ENCODE measurements around the gene HIF1AN.

Gene HIF1AN

GRCh38 chr10:100562008-100562672, 26.4 kb downstream of the HIF1AN start:
- peak; percentile 91 for TF ChIP-seq CTCF (IDR thresholded peaks at IDR 0.05; ENCODE audit: insufficient read depth, low read length, missing control alignments)
- no peak overlapping the region for H3K4me3 ChIP-seq (ENCODE audit: low read depth, low read length)
- CTCF ChIA-PET, result interaction anchor here (1.0 to 14.2 kb wide), 16 partner anchors 11 to 326 kb away, joined by 3 to 235 read pairs (median 6); no protein-coding TSS in a partner anchor
- POLR2A ChIA-PET, result interaction anchor here (2.0 kb wide), 1 partner anchor 316 kb away, joined by 7 read pairs; no protein-coding TSS in a partner anchor
- no peak for DNase-seq (ENCODE audit: low read depth, low spot score)

- ChIA-PET POLR2A (no interaction called here), CTCF (interaction anchor here (14.2 kb wide), 1 partner anchor 312 kb away, joined by 235 read pairs; no protein-coding TSS in a partner anchor)
- no peak for TF ChIP-seq CTCF (IDR thresholded peaks at IDR 0.05; ENCODE audit: insufficient read depth, low read length, missing control alignments)
- no peak for DNase-seq (ENCODE audit: low read depth, low spot score)
- H3K4me3 ChIP-seq (ENCODE audit: low read depth, low read length), result no peak overlapping the region
Observed at GRCh38 chr10:100565206-100565985, 29.7 kb downstream of the HIF1AN start.

GRCh38 chr10:100566561-100566960, 30.8 kb downstream of the HIF1AN start:
- POLR2A ChIA-PET, result no interaction called here
- no peak for TF ChIP-seq CTCF (IDR thresholded peaks at IDR 0.05; ENCODE audit: insufficient read depth, low read length, missing control alignments)
- no peak for DNase-seq (ENCODE audit: low read depth, low spot score)
- CTCF ChIA-PET, result interaction anchor here (14.2 kb wide), 1 partner anchor 311 kb away, joined by 235 read pairs; no protein-coding TSS in a partner anchor
- no peak overlapping the region for H3K4me3 ChIP-seq (ENCODE audit: low read depth, low read length)

- POLR2A ChIA-PET, result no interaction called here
- TF ChIP-seq CTCF (IDR thresholded peaks at IDR 0.05; ENCODE audit: insufficient read depth, low read length, missing control alignments), result no peak
- no peak for DNase-seq (ENCODE audit: low read depth, low spot score)
- no peak overlapping the region for H3K4me3 ChIP-seq (ENCODE audit: low read depth, low read length)
- CTCF ChIA-PET, result no interaction called here
Observed at GRCh38 chr10:100567249-100567648, 31.5 kb downstream of the HIF1AN start.

GRCh38 chr10:100567826-100568225, 32.1 kb downstream of the HIF1AN start:
- no peak for DNase-seq (ENCODE audit: low read depth, low spot score)
- H3K4me3 ChIP-seq (ENCODE audit: low read depth, low read length), result no peak overlapping the region
- CTCF ChIA-PET, result interaction anchor here (1.0 to 1.6 kb wide), 3 partner anchors 32 to 311 kb away, joined by 3 to 12 read pairs (median 3); partner anchors contain the start of gene HIF1AN
- POLR2A ChIA-PET, result no interaction called here
- no peak for TF ChIP-seq CTCF (IDR thresholded peaks at IDR 0.05; ENCODE audit: insufficient read depth, low read length, missing control alignments)

- POLR2A ChIA-PET, result no interaction called here
- CTCF ChIA-PET, result interaction anchor here (1.2 to 1.6 kb wide), 2 partner anchors 9 to 309 kb away, joined by 3 to 12 read pairs; no protein-coding TSS in a partner anchor
Observed at GRCh38 chr10:100568912-100569311, 33.2 kb downstream of the HIF1AN start.

More at GRCh38 chr10:100568912-100569311, 33.2 kb downstream of the HIF1AN start:
- no peak overlapping the region for H3K4me3 ChIP-seq (ENCODE audit: low read depth, low read length)
- no peak for TF ChIP-seq CTCF (IDR thresholded peaks at IDR 0.05; ENCODE audit: insufficient read depth, low read length, missing control alignments)
- DNase-seq (ENCODE audit: low read depth, low spot score), result no peak

All from AG04449 (cell line).